AG10803 (cell line): Measurements from ENCODE around the gene SOX21.

Source experiments
- DNase-seq: peaks from one replicate; pipeline ENCODE4 v3.0.0; 2010; ENCODE audit warnings: low read depth
- H3K4me3 ChIP-seq: 2 replicates; pipeline ENCODE4 v1.5.1; 2011; ENCODE audit warnings: mild to moderate bottlenecking, low read length, control low read depth
- TF ChIP-seq, protein P1 (sequence below): conservative IDR thresholded peaks from 2 replicates; pipeline ENCODE4 v1.5.1; 2011; ENCODE audit warnings: mild to moderate bottlenecking, low read length, control low read depth, inconsistent platforms

SOX21 gene

DNA sequence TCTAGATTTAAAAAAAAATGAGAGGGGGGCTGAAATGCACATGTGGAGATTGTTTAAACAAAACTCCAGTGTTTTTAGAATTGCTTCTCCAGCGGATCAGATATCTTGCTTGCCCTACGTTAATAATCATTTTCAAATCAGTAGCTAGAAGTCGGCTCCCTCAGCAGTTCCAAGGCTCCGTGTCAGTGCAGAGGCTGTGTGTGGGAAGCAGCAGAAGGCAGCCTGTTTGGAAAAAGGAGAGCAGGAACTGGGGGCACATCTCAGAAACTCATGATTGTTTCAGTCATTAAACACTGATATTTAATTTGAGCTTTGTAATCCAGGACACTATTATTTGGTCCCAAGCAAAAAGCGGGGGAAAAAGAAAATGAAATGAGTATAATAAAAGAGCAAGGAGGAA, 50.9 kb downstream of the SOX21 start:
- TF ChIP-seq, protein P1, sequence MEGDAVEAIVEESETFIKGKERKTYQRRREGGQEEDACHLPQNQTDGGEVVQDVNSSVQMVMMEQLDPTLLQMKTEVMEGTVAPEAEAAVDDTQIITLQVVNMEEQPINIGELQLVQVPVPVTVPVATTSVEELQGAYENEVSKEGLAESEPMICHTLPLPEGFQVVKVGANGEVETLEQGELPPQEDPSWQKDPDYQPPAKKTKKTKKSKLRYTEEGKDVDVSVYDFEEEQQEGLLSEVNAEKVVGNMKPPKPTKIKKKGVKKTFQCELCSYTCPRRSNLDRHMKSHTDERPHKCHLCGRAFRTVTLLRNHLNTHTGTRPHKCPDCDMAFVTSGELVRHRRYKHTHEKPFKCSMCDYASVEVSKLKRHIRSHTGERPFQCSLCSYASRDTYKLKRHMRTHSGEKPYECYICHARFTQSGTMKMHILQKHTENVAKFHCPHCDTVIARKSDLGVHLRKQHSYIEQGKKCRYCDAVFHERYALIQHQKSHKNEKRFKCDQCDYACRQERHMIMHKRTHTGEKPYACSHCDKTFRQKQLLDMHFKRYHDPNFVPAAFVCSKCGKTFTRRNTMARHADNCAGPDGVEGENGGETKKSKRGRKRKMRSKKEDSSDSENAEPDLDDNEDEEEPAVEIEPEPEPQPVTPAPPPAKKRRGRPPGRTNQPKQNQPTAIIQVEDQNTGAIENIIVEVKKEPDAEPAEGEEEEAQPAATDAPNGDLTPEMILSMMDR = no peak
- no peak overlapping the region for H3K4me3 ChIP-seq
- no peak for DNase-seq

DNA sequence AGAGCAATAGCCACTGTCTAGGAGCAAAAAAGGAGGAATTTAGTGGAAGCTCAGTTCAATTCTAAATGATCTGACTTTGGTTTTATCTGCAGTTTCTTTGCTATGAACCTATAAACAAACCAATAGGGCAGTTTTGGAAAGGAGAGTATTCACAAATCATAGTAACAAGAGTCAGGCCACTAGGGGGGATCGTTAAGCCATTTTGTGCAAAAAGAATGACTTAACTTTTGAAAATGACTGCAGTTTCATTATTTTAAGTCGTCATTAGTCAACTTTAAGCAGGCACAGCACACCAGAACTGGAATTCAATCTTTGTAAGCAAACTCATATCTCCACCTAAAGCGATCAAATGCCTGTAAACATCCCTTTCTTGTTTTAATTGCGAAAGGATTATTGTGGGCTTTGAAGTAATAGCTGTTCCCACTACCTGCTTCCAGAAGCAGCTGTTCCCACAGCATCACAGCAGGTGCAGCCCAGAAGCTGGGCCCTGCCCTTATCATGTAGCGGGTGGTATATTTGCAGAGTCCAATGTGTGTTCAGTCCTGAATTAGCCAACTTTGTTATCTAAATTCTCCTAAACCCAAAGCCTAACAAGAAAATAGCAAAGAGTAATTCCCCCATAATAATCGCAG, 51.5 kb downstream of the SOX21 start:
- peak; percentile 26 for DNase-seq
- TF ChIP-seq, protein P1 = peak; percentile 51
- no peak overlapping the region for H3K4me3 ChIP-seq
